Stomach (tissue), 4 donors: ENCODE results near the gene CTXN3.

Source experiments
- EP300 ChIP-seq: sonication (generic); formaldehyde crosslinking; IDR thresholded peaks from one replicate; pipeline ENCODE4 v1.6.1; 2017; ENCODE audit warnings: antibody characterized with exemption
- POLR2A ChIP-seq, 4 donors: fragments of 450-650 bp; IDR thresholded peaks; one replicate each; pipeline ENCODE4 v1.6.1; 2016; ENCODE audit warnings: antibody characterized with exemption in 4 of 4, control low read depth in 2 of 4, mild to moderate bottlenecking in 1 of 4, moderate library complexity in 1 of 4
- POLR2AphosphoS5 ChIP-seq, 3 donors: sonication (generic); formaldehyde crosslinking; IDR thresholded peaks; one replicate each; pipeline ENCODE4 v1.6.1; 2016; ENCODE audit warnings: antibody characterized with exemption in 3 of 3

GRCh38 chr5:127621601-127622325, 27.1 kb upstream of the CTXN3 start:
- TF ChIP-seq POLR2AphosphoS5 (IDR thresholded peaks at IDR 0.05) = no peak
- TF ChIP-seq EP300 = no peak
- no peak for TF ChIP-seq POLR2A (IDR thresholded peaks at IDR 0.05)
